HEK293T (cell line): Measurements from ENCODE around the gene ARHGAP22.

Source experiments
- CTCF ChIA-PET: fragments of 350-600 bp; formaldehyde crosslinking; extraction: SDS; loops from one replicate; lab custom pipeline; 2021; ENCODE audit warnings: antibody characterized with exemption, inconsistent platforms; lab: Yijun Ruan, JAX
- POLR2A ChIA-PET: fragments of 350-600 bp; formaldehyde crosslinking; extraction: SDS; loops from one replicate; lab custom pipeline; 2020; ENCODE audit warnings: antibody characterized with exemption, inconsistent platforms; lab: Yijun Ruan, JAX
- DNase-seq: peaks from one replicate; pipeline ENCODE4 v3.0.0; 2012; ENCODE audit warnings: mixed read lengths; ENCODE audit errors: extremely low spot score
- ARNT ChIP-seq: fragments of 450-650 bp; IDR thresholded peaks from 2 replicates; pipeline ENCODE4 v1.6.1; 2017; ENCODE audit warnings: mild to moderate bottlenecking
- BHLHE40 ChIP-seq: fragments of 450-650 bp; IDR thresholded peaks from 2 replicates; pipeline ENCODE4 v1.6.1; 2016; ENCODE audit warnings: mild to moderate bottlenecking, moderate library complexity, borderline replicate concordance
- CTBP1 ChIP-seq: fragments of 450-650 bp; IDR thresholded peaks from 2 replicates; pipeline ENCODE4 v1.6.1; 2016; ENCODE audit warnings: borderline replicate concordance
- ELF4 ChIP-seq: fragments of 450-650 bp; IDR thresholded peaks from 2 replicates; pipeline ENCODE4 v1.6.1; 2017; ENCODE audit warnings: antibody characterized with exemption
- FOXA1 ChIP-seq: fragments of 450-650 bp; IDR thresholded peaks from 2 replicates; pipeline ENCODE4 v1.6.1; 2016; ENCODE audit warnings: mild to moderate bottlenecking
- FOXK2 ChIP-seq: fragments of 450-650 bp; IDR thresholded peaks from 2 replicates; pipeline ENCODE4 v1.6.1; 2016; ENCODE audit warnings: mild to moderate bottlenecking
- FOXM1 ChIP-seq: fragments of 450-650 bp; IDR thresholded peaks from 2 replicates; pipeline ENCODE4 v1.6.1; 2017; ENCODE audit warnings: mild to moderate bottlenecking, borderline replicate concordance
- HDGF ChIP-seq: fragments of 450-650 bp; IDR thresholded peaks from 2 replicates; pipeline ENCODE4 v1.6.1; 2017; ENCODE audit warnings: antibody characterized with exemption, borderline replicate concordance
- L3MBTL2 ChIP-seq: fragments of 450-650 bp; conservative IDR thresholded peaks from 2 replicates; pipeline ENCODE4 v1.6.1; 2016; ENCODE audit warnings: mild to moderate bottlenecking
- LEF1 ChIP-seq: fragments of 450-650 bp; IDR thresholded peaks from 2 replicates; pipeline ENCODE4 v1.6.1; 2017; ENCODE audit warnings: mild to moderate bottlenecking, borderline replicate concordance
- NFRKB ChIP-seq: fragments of 450-650 bp; IDR thresholded peaks from 2 replicates; pipeline ENCODE4 v1.6.1; 2016; ENCODE audit warnings: mild to moderate bottlenecking, moderate library complexity
- PKNOX1 ChIP-seq: fragments of 450-650 bp; IDR thresholded peaks from 2 replicates; pipeline ENCODE4 v1.6.1; 2016
- SP1 ChIP-seq: fragments of 450-650 bp; IDR thresholded peaks from 2 replicates; pipeline ENCODE4 v1.6.1; 2017
- SUZ12 ChIP-seq: fragments of 450-650 bp; IDR thresholded peaks from 2 replicates; pipeline ENCODE4 v1.6.1; 2016; ENCODE audit warnings: mild to moderate bottlenecking
- TARDBP ChIP-seq: fragments of 450-650 bp; IDR thresholded peaks from 2 replicates; pipeline ENCODE4 v1.6.1; 2016
- ZNF384 ChIP-seq: fragments of 450-650 bp; IDR thresholded peaks from 2 replicates; pipeline ENCODE4 v1.6.1; 2016

Gene ARHGAP22

GRCh38 chr10:48609441-48609840 is 4.6 kb upstream of the ARHGAP22 start:
- no peak for DNase-seq
- POLR2A ChIA-PET, result no interaction called here
- no peak for TF ChIP-seq HDGF
- no peak for TF ChIP-seq NFRKB
- no peak for TF ChIP-seq BHLHE40
- TF ChIP-seq LEF1, result no peak
- no peak for TF ChIP-seq TARDBP
- no peak for TF ChIP-seq SUZ12
- no peak for TF ChIP-seq FOXM1
- no peak for TF ChIP-seq ARNT
- TF ChIP-seq ELF4, result no peak
- TF ChIP-seq SP1, result no peak
- TF ChIP-seq CTBP1, result no peak
- no peak for TF ChIP-seq FOXK2
- TF ChIP-seq PKNOX1, result no peak
- TF ChIP-seq L3MBTL2, result no peak
- TF ChIP-seq ZNF384, result no peak
- CTCF ChIA-PET, result interaction anchor here (0.6 to 1.6 kb wide), 2 partner anchors 14 to 47 kb away, joined by 4 to 6 read pairs; no protein-coding TSS in a partner anchor

- no peak for DNase-seq
- ChIA-PET POLR2A (no interaction called here), CTCF (interaction anchor here (0.6 to 1.6 kb wide), 2 partner anchors 14 to 47 kb away, joined by 4 to 6 read pairs; no protein-coding TSS in a partner anchor)
- TF ChIP-seq FOXA1 (no peak), BHLHE40 (no peak), LEF1 (no peak), ZNF384 (no peak), L3MBTL2 (no peak)
Measured at GRCh38 chr10:48608976-48609375, 4.1 kb upstream of the ARHGAP22 start.

GRCh38 chr10:48608279-48608681 is 3.4 kb upstream of the ARHGAP22 start:
- peak; percentile 74 for DNase-seq
- ChIA-PET POLR2A (no interaction called here), CTCF (interaction anchor here (1.3 to 2.6 kb wide), 4 partner anchors 11 to 50 kb away, joined by 3 to 14 read pairs (median 4); no protein-coding TSS in a partner anchor)
- no peak for TF ChIP-seq TARDBP
- TF ChIP-seq LEF1, result no peak
- no peak for TF ChIP-seq ZNF384
- no peak for TF ChIP-seq L3MBTL2
- TF ChIP-seq HDGF, result no peak
- no peak for TF ChIP-seq SUZ12
- TF ChIP-seq FOXM1, result no peak
- no peak for TF ChIP-seq ARNT
- TF ChIP-seq CTBP1, result no peak

GRCh38 chr10:48607356-48608278 is 2.7 kb upstream of the ARHGAP22 start:
- TF ChIP-seq TARDBP (no peak), BHLHE40 (no peak), HDGF (no peak), ARNT (no peak), FOXA1 (no peak), L3MBTL2 (no peak), FOXK2 (no peak), SUZ12 (no peak), ELF4 (no peak)
- POLR2A ChIA-PET, result no interaction called here
- no peak for DNase-seq
- CTCF ChIA-PET, result interaction anchor here (0.6 to 2.6 kb wide), 4 partner anchors 11 to 64 kb away, joined by 3 to 14 read pairs (median 3); no protein-coding TSS in a partner anchor

GRCh38 chr10:48606530-48607355 is 1.9 kb upstream of the ARHGAP22 start:
- ChIA-PET CTCF (interaction anchor here (0.6 to 2.6 kb wide), 5 partner anchors 12 to 73 kb away, joined by 3 to 14 read pairs (median 3); no protein-coding TSS in a partner anchor), POLR2A (no interaction called here)
- TF ChIP-seq BHLHE40 (no peak), L3MBTL2 (no peak), TARDBP (no peak), FOXK2 (no peak), ARNT (no peak), FOXA1 (no peak), CTBP1 (no peak), HDGF (no peak), SUZ12 (no peak), SP1 (no peak), ELF4 (no peak), FOXM1 (no peak), LEF1 (no peak), PKNOX1 (no peak), NFRKB (no peak), ZNF384 (no peak)
- DNase-seq, result no peak
